Ovary (tissue), 9 donors: ENCODE data around the gene SEMA5A. TPM values are rescaled to one million over a fixed set of nuclear protein-coding genes. Genes with fewer than 3 reads are reported as not detected.

Source experiments
- DNase-seq, 5 donors: peaks; one replicate each; pipeline ENCODE4 v3.0.0-alpha.2; 2019 to 2020
- H3K27ac ChIP-seq, 2 donors: fragments of 200-600 bp; one replicate each; pipeline versions ENCODE4 v1.5.1 to v1.8.0; 2019 to 2022
- H3K27me3 ChIP-seq: fragments of 200-600 bp; one replicate; pipeline ENCODE4 v1.8.0; 2022
- H3K36me3 ChIP-seq: fragments of 200-600 bp; sonication (generic); one replicate; pipeline ENCODE4 v1.5.1; 2019
- H3K4me1 ChIP-seq: one replicate; pipeline ENCODE4 v1.8.1; 2013; ENCODE audit warnings: mild to moderate bottlenecking, moderate library complexity; ENCODE audit not compliant: insufficient read depth
- H3K4me3 ChIP-seq: fragments of 200-600 bp; sonication (generic); one replicate; pipeline ENCODE4 v1.5.1; 2017
- H3K9me3 ChIP-seq, 2 donors: fragments of 200-600 bp in 1 of 2; sonication (generic) in 1 of 2; one replicate each; pipeline versions ENCODE4 v1.5.1 to v1.8.1; 2013 to 2019; ENCODE audit warnings: mild to moderate bottlenecking in 1 of 2, moderate library complexity in 1 of 2
- CTCF ChIP-seq, 3 donors: fragments of 450-650 bp in 2 of 3; fragments of 200-600 bp in 1 of 3; IDR thresholded peaks; one replicate each; pipeline versions ENCODE4 v1.5.1 to v1.8.0; 2016 to 2022; ENCODE audit warnings: antibody characterized with exemption in 3 of 3, mild to moderate bottlenecking in 1 of 3
- EP300 ChIP-seq: sonication (generic); formaldehyde crosslinking; IDR thresholded peaks from one replicate; pipeline ENCODE4 v1.6.1; 2017; ENCODE audit warnings: antibody characterized with exemption
- POLR2A ChIP-seq: fragments of 450-650 bp; IDR thresholded peaks from one replicate; pipeline ENCODE4 v1.6.1; 2017; ENCODE audit warnings: antibody characterized with exemption, mild to moderate bottlenecking, moderate library complexity
- WGBS, 3 donors: extraction: QIAGEN DNeasy Blood & Tissue Kit in 1 of 3; methylation state at CpG; one replicate each; pipeline versions ENCODE4 v1.1.5 to v1.1.7; 2013 to 2017; 5-methylcytosine and 5-hydroxymethylcytosine counted together
- intact Hi-C, 4 donors: fragments of 100-400 bp; cut with DNase I; formaldehyde crosslinking; loops; one replicate each; pipeline versions ENCODE4 v1.11.0 to v1.15.1; 2022 to 2023
- polyA plus RNA-seq, 2 donors: library from polyadenylated mRNA; stranded (reverse); fragments of 200-250 nt in 1 of 2; fragments of 350-450 nt in 1 of 2; fragmentation: Illumina TruSeq in 1 of 2; extraction: RNeasy Lipid Tissue Mini Kit (QIAGEN cat#74804) in 1 of 2; gene quantifications; one replicate each; pipeline ENCODE4 v1.2.3, GENCODE V29; 2013 to 2014
- total RNA-seq, 7 donors: library from RNA; depleted of rRNA in 2 of 7; stranded (reverse); fragments of >200 nt in 2 of 7; fragmentation: NEBNext Ultra II Directional in 3 of 7; extraction: Animal tissue kit (Norgen Biotek cat#: 25700) in 3 of 7; gene quantifications; one replicate each; pipeline versions ENCODE4 v1.1.0 to v1.2.4, GENCODE V29; 2016 to 2023
- donor health status: DM: no; HTN: no; CAD: no; lungs with moderate emphysema.
- donor health status: DM: no; HTN: no; CAD: no.
- donor health status: Bipolar disorder and iron deficiency.
- donor health status: DM: yes; HTN: yes; CAD: no.
- donor health status: DM: no; HTN: no; CAD: no.
- donor health status: DM: yes; HTN: yes; CAD: no.

SEMA5A gene
- total and polyA plus RNA-seq, 9 donors, result 2.0 to 6.6 (median 4.3) TPM

GRCh38 chr5:9500193-9500592 lies 45.7 kb downstream of the SEMA5A start:
- intact Hi-C loops, result loop anchor here in 1 of 4 donors (10.0 kb wide), 1 partner anchor 125 kb away; no protein-coding TSS in a partner anchor

DNA sequence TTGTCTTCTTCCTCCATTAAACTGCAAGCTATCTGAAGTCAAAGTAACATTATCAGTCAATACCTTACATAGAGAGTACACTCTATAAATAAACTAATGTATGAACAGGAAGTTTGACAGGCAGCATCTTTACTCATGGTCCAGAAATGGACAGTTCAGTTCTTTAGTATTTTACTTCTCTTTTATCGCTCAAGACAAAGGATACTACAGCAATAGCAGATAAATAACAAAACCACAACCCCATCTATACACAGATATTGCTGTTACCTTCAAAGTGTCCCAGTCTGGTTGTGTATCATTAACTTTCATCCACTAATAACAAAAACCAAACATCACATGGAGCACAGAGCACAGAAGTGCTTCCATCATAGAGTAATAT lies 46.4 kb downstream of the SEMA5A start:
- DNase-seq, result no peak
- no peak overlapping the region for H3K4me3 ChIP-seq
- no peaks in the 10 kb centered on the region for H3K4me1 ChIP-seq
- no peak for TF ChIP-seq POLR2A
- TF ChIP-seq CTCF (IDR thresholded peaks at IDR 0.05), result no peak
- no peak for TF ChIP-seq EP300
- H3K27ac ChIP-seq, result no peak overlapping the region
- no peaks in the 10 kb centered on the region for H3K36me3 ChIP-seq
- H3K27me3 ChIP-seq, result no peaks in the 10 kb centered on the region
- 91 to 96% (median 92%) methylated on average over 1 of the region's 1 CpG for WGBS, 3 donors
- intact Hi-C loops, result no loop called here
- no peaks in the 10 kb centered on the region for H3K9me3 ChIP-seq

More at GRCh38 chr5:9500193-9500592, 45.7 kb downstream of the SEMA5A start:
- Histone ChIP-seq H3K27ac (no peak overlapping the region), H3K4me3 (no peak overlapping the region), H3K27me3 (no peaks in the 10 kb centered on the region), H3K36me3 (no peaks in the 10 kb centered on the region), H3K9me3 (no peaks in the 10 kb centered on the region), H3K4me1 (no peaks in the 10 kb centered on the region)
- no peak for DNase-seq
- TF ChIP-seq POLR2A (no peak), EP300 (no peak), CTCF (IDR thresholded peaks at IDR 0.05) (no peak)
- WGBS, 3 donors, result 90 to 93% (median 90%) methylated on average over 4 of the region's 4 CpGs

GRCh38 chr5:9498541-9499497 lies 47.1 kb downstream of the SEMA5A start:
- WGBS, 3 donors, result 94 to 95% (median 94%) methylated on average over 14 of the region's 14 CpGs
- intact Hi-C loops, result no loop called here

DNA sequence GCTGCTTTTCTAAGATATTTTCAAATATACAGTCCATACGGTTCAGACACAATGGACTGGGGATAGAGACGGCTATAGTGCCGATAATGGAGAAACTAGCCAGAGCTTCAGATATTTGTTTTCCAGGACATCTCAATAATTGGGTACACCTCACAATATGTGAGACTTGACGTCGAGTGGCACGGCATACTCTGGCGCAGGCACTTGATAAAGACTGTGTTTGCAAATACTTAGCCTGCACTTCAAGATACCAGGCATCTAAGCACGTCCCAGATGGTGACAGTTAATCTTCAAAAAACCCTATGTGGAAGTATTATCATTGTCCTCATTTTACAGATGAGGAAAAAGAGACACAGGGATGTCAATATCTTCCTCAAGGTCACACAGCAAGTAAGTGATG lies 48.5 kb downstream of the SEMA5A start:
- intact Hi-C loops, result no loop called here

More at GRCh38 chr5:9498541-9499497, 47.1 kb downstream of the SEMA5A start:
- no peak for DNase-seq
- no peaks in the 10 kb centered on the region for H3K27me3 ChIP-seq
- no peak overlapping the region for H3K27ac ChIP-seq
- H3K9me3 ChIP-seq, result no peaks in the 10 kb centered on the region
- no peak overlapping the region for H3K4me3 ChIP-seq
- H3K4me1 ChIP-seq, result no peaks in the 10 kb centered on the region
- TF ChIP-seq CTCF (IDR thresholded peaks at IDR 0.05) (no peak), EP300 (no peak)
- no peaks in the 10 kb centered on the region for H3K36me3 ChIP-seq

More for the DNA sequence above, 48.5 kb downstream of the SEMA5A start:
- Histone ChIP-seq H3K27me3 (no peaks in the 10 kb centered on the region), H3K36me3 (no peaks in the 10 kb centered on the region), H3K9me3 (no peaks in the 10 kb centered on the region), H3K4me1 (no peaks in the 10 kb centered on the region), H3K4me3 (no peak overlapping the region), H3K27ac (no peak overlapping the region)
- 93 to 95% (median 93%) methylated on average over 8 of the region's 8 CpGs for WGBS, 3 donors
- no peak for DNase-seq
- TF ChIP-seq EP300 (no peak), CTCF (IDR thresholded peaks at IDR 0.05) (no peak), POLR2A (no peak)
